Right hindlimb (tissue), 1 donor: ENCODE data around the gene NRTN.
"Not testable (repeated sequence)": the region's sequence is repeated elsewhere in the genome, so short reads cannot be mapped to it uniquely, and the experiment has no call there.

Experiments
- DNase-seq: peaks from one replicate; pipeline ENCODE4 v3.0.0-alpha.2; 2018

NRTN gene

GRCh38 chr19:5839065-5840017, 34.5 kb downstream of the NRTN start, which contains the start of gene FUT6:
Gene FUT6, minus strand, starts transcription at chr19:5839702. Its CDS starts 7,135 bp downstream, at chr19:5832567.
- DNase-seq: no peak

GRCh38 chr19:5841735-5842111, 36.9 kb downstream of the NRTN start:
- DNase-seq: not testable (repeated sequence)

GRCh38 chr19:5843295-5843927, 38.5 kb downstream of the NRTN start:
- no peak for DNase-seq

GRCh38 chr19:5844456-5845433, 39.9 kb downstream of the NRTN start:
- no peak for DNase-seq

GRCh38 chr19:5847846-5848245, 43.0 kb downstream of the NRTN start:
- DNase-seq: not testable (repeated sequence)

- not testable (repeated sequence) for DNase-seq
These were observed 43.8 kb downstream of the NRTN start for GRCh38 chr19:5848621-5849020.

GRCh38 chr19:5850189-5850588, 45.3 kb downstream of the NRTN start:
- no peak for DNase-seq

GRCh38 chr19:5850743-5851293, 46.0 kb downstream of the NRTN start:
- DNase-seq: no peak

- no peak for DNase-seq
These were observed 46.4 kb downstream of the NRTN start, which contains the start of gene FUT3 for GRCh38 chr19:5851302-5851701. Gene FUT3, minus strand, starts transcription at chr19:5851449.

GRCh38 chr19:5854121-5854520, 49.3 kb downstream of the NRTN start:
- DNase-seq: not testable (repeated sequence)

GRCh38 chr19:5855151-5855550, 50.3 kb downstream of the NRTN start:
- DNase-seq: not testable (repeated sequence)

GRCh38 chr19:5857203-5858081, 52.6 kb downstream of the NRTN start:
- DNase-seq: no peak

GRCh38 chr19:5863030-5863665, 58.3 kb downstream of the NRTN start:
- no peak for DNase-seq

GRCh38 chr19:5864013-5864720, 59.3 kb downstream of the NRTN start:
- no peak for DNase-seq

- no peak for DNase-seq
These were observed 60.0 kb downstream of the NRTN start for GRCh38 chr19:5864725-5865486.

GRCh38 chr19:5865772-5866171, 60.9 kb downstream of the NRTN start:
- no peak for DNase-seq

GRCh38 chr19:5867201-5868136, 62.6 kb downstream of the NRTN start:
- no peak for DNase-seq

- no peak for DNase-seq
These were observed 66.1 kb downstream of the NRTN start for GRCh38 chr19:5870986-5871394.
